HS-27A (cell line): ENCODE measurements around the gene FOXP1.

Source experiments
- DNase-seq: peaks from one replicate; pipeline ENCODE4 v3.0.0-alpha.2; 2012; ENCODE audit warnings: low read depth, missing footprints

Gene FOXP1

DNA sequence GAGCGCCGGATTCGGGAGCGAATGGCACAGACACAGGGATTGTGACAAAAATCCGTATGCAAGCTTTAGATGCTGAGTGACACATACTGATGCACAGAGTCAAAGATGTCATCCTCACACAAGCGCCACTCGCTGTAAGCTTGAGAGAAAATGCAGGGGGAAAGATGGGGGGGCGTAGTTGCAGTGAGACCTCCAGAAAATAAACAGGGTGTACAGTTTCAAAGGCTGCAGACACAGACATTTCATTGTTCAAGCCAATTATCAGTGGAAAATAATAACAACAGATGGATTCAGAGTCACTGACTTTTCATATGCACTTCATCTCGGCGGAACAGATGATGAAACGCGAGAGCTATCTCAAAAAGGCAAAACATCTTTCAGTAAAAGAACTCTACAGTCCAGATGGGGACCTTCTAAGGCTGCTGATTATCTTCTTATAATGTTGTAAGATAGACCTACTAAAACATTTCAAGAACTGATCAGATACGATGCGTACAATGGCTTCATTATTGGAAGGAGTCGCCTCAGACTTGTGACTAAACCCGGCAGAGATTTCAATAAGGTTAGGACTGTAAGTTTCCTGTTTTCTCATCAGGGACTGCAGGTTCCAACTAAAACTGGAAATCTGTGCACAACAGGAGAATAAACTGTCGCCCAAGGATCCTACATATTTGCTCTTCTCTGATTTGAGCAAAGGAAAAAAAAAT, 275.4 kb downstream of the FOXP1 start:
- DNase-seq: no peak

DNA sequence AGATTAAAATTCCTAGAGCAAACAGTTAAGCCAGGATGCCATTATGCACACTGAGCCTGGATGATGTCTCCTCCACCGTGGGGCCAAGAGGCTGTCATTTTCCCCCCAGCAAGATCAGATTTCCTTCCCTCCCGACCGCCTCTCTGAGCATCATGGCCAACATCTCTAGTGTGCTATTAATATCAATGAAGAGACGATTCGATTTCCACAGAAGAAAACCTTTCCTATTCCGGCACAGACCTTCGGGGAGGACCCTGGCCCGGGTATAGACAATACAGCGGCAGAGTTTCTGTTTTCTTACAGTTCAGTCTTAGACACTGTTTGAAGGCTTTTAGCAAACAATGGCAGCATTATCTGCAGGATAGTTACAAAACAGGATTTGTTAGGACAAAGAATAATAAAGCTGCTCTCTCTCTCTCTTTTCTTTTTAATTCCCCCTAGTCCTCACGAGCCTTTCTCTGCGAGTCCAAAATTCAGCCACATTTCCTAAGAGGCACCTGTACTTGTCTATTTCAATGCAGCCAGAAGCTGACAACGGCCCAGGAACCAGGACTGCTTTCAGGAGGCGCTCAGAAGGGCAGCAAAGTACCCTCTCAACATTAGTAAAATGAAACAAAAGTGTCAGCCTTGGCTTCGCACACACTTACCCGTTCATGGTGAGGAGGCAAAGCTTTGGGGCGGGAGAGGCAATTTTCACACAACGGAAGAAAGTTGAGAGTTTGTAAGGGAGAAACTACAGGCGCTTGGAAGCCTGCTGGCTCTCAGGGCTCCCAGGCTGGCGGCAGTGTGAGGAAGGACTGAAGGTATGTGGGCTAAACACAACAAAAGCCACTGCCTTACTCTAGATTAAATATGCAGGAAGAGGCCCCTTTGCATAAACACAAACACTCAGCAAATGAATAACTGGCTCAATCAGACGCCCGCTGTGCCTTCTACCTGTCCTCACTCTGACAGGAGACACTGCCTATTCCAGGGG, 278.0 kb downstream of the FOXP1 start:
- no peak for DNase-seq

DNA sequence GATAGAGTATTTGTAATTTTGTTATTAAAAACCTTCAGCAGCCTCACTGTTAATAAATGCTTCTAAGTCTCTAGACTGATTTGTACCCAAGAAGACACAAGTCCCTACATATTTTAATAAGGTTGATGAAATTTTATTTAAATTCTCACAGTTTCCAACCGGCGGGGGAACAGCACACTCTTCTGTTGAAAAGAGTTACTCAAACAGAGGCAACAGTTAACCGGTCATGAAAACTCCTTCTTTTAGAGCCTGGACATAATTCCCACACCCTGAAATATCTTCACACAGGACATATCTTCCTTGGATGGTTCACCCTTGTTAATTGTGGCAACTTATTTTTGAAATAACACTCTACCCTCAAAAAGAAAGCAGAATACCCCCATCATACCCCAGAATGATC, 278.8 kb downstream of the FOXP1 start:
- DNase-seq: no peak

DNA sequence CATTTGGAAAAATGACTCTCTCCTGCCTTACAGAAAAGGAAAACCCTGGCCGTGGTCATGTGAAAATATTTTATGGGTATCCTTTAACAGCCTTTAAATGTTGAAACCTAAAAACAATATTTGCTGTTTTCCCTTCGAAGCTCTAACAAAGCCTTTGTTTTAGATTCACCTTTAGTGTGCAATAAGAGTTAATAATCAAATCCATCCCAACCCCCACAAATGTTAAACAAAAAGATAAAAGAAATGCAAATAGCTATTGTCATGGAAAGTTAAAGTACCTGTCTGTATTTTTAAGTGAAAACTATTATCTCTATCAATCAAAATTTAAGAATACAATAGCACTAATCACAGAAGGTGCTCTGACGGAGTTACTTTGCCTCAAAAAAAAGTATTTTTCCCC, 279.3 kb downstream of the FOXP1 start:
- no peak for DNase-seq

DNA sequence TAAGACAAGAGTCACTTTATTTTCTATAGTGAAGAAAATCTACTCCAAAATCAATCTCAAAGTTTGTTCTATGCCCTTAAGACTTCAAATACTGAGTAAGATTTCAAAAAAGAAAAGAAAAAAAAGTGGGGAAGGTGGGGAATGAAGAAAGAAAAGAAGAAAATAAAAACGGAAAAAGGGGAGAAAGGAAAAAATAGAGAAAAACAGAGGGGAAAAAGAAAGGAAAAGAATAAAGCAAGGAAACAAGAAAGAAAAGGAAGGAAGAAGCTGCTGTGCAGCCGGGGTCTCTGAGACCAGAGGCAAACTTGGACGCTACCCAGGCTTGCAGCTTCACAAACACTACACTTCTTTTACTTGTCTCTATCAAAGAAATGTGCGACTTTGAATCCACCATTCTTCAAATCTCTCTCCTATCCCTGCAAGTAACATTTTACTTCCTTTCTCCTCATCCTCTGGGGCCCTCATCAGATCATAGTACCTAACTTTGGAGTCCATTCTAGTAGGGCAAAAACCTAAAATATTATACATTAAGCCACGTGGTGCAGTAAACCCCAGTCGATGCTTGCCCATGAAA, 279.8 kb downstream of the FOXP1 start:
- no peak for DNase-seq

DNA sequence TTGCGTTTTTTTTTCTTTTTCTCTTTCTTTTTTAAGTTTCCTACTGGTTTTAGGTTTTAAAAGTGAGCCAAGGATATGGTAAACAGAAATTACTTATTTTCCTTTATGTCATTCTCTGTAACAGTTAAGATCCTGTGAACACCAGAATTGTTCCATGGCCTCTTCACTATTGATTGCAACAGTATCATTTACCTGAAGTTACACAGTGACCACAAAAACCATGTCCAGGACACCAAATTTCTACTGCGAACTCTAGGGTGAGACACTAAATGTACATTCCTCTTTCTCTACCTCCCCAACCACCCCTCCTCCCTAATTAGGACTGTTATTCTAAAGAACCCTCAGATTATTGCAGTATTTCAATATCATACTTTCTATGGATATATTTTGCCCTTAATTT, 280.9 kb downstream of the FOXP1 start:
- no peak for DNase-seq

DNA sequence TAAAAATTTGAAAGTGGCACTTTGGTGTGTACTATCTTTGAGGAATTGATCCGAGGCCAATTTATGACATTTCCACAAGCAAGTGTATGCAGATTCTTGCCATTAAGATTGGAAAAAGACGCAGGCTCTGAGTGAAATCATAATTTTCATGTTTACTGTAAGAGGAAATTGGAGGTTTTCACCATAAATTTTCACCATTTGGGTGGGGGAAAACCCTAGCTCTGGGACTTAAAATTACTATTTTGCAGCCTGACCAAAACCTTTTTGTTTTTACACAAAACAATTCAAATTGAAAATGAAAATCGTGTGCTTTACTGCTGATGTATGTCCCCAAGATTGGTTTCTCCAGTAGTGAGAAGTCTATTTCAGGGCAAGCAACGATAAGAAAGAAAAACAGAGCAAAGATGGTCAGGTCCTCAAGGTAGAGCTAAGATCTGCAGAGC, 282.6 kb downstream of the FOXP1 start:
- no peak for DNase-seq

DNA sequence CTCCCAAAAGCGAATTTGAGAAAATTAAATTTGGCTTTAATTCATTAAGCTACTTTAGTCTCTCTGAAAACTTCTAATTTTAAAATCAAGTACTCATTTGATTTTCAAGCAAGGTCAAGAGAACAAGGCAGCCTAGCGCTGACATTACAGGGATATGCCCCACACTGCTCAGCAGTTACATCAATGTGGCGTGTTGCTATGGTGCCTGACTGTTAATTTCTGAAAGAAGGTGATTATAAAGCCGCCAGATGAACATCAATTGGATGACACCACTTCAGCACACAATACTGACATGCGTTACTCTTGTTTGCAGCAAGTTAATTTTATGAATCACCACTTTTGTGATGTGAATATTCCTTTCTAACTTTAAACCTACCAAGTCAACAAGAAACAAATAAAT, 284.4 kb downstream of the FOXP1 start:
- DNase-seq: no peak

DNA sequence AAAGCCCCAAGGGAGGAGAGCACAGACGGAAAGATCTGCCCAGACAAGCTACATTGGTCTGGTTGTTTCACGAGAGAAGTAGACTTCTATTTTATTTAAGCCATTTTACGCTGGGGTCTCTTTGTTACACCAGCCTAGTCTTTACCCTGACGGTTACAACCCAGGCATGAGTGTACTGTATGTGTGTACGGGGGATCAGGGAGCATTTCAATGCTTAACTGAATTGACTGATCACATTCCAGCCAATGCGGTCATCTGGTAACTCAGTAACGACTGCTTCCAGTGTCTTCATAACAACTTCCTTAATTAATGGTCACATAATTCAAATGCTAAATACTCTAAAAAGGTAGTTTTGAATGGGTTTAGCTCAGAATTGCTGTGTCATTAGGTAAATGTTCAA, 288.6 kb downstream of the FOXP1 start:
- no peak for DNase-seq

DNA sequence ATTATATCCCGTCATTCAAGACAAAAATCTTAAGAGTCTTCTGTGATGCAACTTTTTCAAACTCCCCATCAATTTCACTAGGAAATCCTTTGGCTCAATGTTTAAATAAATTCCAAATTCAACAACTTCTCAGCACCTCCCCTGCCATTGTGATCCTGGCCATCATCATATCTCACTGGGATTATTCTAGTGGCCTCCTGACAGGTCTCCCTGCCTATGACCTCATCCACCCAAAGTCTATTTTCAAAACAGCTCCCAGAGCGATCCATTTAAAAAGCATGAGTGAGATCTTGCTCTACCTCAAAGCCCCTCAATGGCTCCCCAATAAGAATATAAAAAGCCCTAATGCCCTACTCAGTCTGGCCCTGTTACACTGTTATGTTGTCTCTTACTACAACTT, 293.2 kb downstream of the FOXP1 start:
- no peak for DNase-seq

DNA sequence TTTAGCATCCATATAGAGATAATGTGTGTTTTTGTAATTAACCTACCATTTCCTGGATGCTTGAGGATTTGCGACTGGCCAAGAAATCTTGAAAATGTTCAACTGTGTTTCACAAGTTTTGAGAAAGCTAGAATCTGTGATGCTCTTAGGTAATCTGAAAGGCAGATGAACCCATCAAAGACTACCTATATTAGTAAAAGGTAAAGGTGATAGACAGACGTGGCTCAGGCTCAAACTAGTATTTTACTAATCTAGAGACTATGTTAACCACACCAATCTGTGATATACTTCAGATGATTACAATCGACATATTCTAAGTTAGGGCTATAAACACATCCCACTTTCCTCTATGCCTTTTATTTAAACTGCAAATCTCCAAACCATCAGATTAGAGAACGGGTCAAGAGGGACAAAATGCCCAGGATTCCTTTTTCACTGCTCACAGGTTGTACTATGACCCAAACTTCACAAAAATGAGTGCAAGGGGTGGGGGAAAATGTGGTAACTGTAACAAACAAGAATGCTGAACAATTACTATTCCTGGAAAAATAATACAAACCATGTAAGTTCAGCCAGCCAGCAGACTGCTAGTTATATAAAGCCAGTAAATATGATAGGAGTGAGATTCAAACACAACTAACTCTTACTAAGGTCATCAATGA, 295.1 kb downstream of the FOXP1 start:
- peak; percentile 15 for DNase-seq

DNA sequence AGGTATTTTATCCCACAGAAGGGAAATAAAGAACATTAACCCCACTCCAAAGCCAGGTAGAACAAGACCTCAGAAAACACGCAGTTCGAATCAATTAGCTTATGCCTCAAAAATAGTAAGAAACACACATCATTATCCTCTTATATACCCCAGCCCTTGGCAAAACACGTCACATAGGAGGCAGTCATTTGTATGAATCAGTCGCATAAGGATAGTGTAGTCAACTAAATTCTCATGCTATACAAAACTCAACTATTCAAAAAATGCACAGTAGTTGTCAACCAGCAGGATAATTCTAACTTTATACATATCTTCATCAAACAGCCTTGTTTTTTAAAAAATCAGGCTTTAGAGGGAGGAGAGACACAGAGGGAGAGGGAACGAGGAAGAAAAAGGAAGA, 298.4 kb downstream of the FOXP1 start:
- no peak for DNase-seq

DNA sequence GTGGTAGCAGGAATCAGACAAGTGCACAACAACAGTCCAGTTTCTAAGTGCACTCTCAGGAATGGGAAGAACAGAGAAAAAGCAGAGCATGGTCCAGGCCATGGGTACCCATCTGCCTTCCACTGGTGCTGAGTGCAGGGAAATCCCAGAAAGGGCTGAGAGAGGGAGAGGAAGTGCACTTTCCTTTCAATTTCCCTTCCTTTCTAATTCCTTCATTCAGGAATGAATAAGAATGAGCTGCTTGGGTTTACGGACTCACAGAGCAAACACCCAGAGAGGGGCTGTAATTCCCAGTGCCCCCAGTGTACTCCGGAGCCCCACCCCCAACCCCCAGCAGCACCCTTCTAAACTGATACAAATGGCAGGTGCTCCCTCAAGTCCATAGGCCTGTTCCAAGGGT, 300.6 kb downstream of the FOXP1 start:
- DNase-seq: no peak

DNA sequence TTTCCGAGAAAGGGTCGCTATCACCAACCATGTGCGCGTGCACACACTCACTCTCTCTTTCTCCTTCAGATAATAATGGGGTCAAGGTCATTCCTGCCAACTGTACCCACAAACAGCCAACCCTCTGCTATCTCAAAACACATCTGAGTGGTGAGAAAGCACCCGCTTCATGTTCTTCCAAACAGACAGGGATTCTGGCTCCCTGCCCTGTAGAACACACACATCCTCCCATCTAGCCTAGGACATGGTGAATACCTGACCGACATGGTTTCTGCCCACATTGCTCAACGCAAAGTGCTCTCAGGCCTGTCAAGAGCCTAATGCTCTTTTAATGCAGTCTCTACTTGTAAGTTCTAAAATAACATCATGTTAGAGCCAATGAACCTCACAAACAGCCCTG, 302.2 kb downstream of the FOXP1 start:
- DNase-seq: no peak

DNA sequence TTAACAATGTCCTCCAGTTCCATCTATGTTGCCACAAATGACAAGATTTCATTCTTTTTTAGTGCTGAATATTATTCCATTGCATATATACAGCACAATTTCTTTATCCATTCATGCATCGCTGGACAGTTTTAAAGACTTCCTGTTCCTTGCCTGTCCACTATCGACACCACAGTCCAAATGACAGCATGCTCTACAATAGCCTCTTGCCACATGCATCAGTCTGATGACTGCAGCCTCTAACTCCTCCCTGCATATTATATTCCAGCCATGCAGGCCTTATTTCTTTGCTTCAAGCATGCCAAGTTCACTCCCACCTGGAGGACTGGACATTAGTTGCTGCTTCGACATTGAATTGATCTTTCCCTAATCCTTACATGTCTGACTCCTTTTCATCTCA, 306.2 kb downstream of the FOXP1 start:
- DNase-seq: no peak

DNA sequence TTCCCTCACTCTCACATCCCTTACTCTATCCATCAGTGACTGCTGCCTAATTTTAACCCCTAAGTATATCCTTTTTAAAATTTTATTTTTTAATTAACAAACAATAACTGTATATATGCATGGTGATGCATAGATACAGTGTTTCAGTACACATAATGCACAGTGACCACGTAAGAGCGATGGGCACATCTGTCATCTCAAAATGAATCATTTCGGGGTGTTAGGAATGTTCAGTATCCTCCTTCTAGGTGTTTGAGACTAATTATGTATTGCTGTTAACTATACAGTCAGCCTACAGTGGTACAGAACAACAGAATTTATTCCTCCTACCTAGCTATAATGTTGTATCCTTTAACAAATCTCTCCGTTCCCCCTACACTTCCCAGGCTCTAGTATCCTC, 307.0 kb downstream of the FOXP1 start:
- no peak for DNase-seq

DNA sequence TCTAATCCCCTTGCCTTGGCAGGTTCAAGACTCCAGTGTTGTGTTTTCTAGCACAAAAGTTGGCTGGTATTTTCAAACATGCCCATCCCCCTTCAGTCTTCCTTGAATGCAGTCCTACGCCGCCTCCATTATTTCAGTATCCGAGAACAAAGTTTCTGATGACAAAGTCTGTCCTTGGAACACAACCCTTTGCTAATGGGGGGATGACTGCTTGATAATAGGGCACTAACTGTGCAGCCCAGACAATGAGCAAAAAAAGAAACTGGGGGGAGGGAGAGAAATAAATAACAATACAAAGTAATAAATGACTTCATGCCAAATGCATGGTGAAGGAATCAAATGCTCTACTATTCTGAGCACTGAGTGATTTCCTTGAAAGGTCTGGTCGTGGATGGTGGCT, 310.1 kb downstream of the FOXP1 start:
- no peak for DNase-seq

DNA sequence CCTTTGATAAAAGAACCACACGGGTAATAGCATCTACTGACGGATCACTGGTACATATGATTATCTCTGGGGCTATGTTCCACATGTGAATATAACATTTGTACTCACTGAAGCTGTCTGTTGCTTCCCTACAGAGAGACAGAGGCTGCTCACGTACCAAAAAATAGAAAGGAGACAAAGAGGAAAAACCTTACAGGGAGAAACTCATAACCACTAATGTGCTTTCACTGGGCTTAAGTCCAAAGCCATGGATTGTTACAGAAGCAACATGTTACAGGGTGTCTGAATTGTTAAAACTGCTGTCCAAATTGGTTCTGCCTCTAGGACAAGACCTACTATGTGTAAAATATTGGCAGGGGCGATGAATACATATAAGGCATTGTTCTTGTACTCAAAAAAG, 311.9 kb downstream of the FOXP1 start:
- DNase-seq: no peak

DNA sequence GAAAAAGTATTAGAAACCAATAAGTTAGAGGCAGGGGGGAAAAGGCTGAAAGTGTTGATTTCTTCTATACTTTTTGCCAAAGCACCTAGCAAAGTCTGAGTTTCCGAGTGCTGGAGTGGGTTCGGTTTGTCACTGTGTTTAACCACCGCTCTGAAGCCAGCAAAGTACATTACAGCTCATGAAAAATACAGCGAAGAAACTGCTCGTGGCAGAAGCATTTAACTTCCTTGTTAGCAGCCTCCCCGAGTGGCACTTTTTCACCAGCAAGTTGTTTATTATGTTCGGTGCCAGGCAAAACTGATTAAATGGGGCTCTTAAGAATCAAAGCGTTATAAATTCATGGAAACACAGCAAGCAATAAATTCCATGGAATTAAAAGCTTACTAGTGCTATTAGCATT, 313.6 kb downstream of the FOXP1 start:
- DNase-seq: no peak

DNA sequence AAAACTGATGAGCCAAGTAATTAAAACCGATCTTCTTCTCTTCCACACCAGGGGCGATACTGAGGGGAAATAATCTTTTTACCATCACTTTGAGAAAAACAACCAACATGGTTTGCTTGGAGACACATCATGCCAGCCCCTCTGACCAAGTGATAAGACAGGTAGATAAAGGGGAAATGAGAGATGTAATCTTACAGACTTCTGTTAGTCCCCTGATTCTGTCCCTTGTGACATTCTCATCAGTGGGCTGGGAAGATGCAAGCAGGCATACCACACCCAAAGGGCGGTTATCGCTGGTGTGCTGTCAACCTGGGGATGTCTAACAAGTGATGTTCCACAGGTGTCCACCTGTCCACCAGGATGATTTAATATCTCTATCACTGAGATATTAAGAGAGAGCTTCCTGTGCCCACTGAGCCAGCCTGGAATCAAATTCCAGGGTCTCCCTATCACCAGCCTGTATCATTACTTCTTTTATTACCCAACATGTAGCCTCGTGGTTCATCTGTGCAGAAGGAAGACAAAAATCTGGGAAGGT, 315.0 kb downstream of the FOXP1 start:
- DNase-seq: no peak

DNA sequence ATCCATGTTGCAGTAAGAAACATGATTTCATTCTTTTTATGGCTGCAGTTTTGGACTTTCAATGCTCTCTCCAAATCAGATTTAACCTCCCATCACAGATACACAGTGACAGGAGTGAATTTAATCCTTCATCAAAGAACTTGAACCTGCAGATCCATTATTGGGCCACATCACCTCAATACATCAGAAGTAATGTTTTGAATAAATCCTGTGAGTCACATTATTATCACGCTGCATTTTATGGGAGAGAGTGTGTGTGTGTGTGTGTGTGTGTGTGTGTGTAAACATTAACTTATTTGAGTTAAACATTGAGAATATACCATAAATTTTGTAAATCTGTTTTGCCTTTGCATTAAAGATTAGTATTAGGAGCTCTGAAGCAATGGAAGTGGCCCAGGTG, 316.7 kb downstream of the FOXP1 start:
- DNase-seq: no peak

DNA sequence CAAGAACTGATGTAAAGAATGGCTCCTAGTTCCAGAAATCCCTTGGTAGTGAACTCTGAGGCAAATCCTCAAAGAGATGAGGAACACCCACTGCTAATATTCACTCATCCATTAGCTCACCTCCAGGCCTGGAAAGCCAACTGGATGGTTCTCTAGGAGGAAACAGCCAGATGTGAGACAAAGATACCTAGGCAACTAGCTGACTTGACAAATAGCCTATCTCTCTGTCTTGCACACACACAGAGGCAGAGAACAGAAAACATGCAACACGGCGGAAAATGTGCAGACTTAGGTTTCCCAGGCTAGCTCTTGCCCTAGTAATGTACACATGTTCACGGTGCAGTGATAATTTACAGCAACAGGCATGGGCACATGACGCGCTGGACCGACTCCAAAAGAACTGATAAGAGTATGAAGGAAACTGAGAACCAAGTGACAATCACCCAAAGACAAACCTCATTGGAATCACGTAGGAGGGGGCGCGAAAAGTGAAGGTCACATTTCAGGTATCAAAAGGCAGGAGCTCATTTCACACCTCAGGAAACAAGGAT, 318.1 kb downstream of the FOXP1 start:
- DNase-seq: no peak
